GM18511 (cell line): ENCODE measurements around the gene COL1A1.
A peak's percentile ranks its signal among the peaks of the same experiment; 100 is the strongest.

Experiments
- ATAC-seq: cut with Tn5 transposase; IDR thresholded peaks from one replicate; pipeline ENCODE4 v1.9.1; 2021; ENCODE audit warnings: mild to moderate bottlenecking, moderate library complexity; ENCODE audit not compliant: unreplicated experiment

Gene COL1A1

GRCh38 chr17:50213026-50214022, 11.9 kb upstream of the COL1A1 start:
- ATAC-seq = peak; percentile 88

- no peak for ATAC-seq
These were observed 10.9 kb upstream of the COL1A1 start for GRCh38 chr17:50212121-50212843.

- ATAC-seq = no peak
These were observed 10.1 kb upstream of the COL1A1 start for GRCh38 chr17:50211249-50212120.

GRCh38 chr17:50210240-50211225, 9.1 kb upstream of the COL1A1 start:
- ATAC-seq = no peak

GRCh38 chr17:50209472-50210239, 8.2 kb upstream of the COL1A1 start:
- ATAC-seq = no peak

GRCh38 chr17:50209133-50209471, 7.7 kb upstream of the COL1A1 start:
- no peak for ATAC-seq

GRCh38 chr17:50208611-50209061, 7.2 kb upstream of the COL1A1 start:
- no peak for ATAC-seq

- ATAC-seq = no peak
These were observed 6.5 kb upstream of the COL1A1 start for GRCh38 chr17:50207792-50208567.

- ATAC-seq = no peak
These were observed 5.9 kb upstream of the COL1A1 start for GRCh38 chr17:50207315-50207714.

- ATAC-seq = no peak
These were observed 5.3 kb upstream of the COL1A1 start for GRCh38 chr17:50206604-50207293.

GRCh38 chr17:50205963-50206505, 4.6 kb upstream of the COL1A1 start:
- ATAC-seq = no peak

GRCh38 chr17:50205111-50205962, 3.9 kb upstream of the COL1A1 start:
- no peak for ATAC-seq

- no peak for ATAC-seq
These were observed 3.0 kb upstream of the COL1A1 start for GRCh38 chr17:50204431-50204830.

- no peak for ATAC-seq
These were observed 2.3 kb upstream of the COL1A1 start for GRCh38 chr17:50203604-50204345.

GRCh38 chr17:50203086-50203485, 1.7 kb upstream of the COL1A1 start:
- ATAC-seq = no peak
